ENCODE results near the gene TLE4.

TLE4 gene

DNA sequence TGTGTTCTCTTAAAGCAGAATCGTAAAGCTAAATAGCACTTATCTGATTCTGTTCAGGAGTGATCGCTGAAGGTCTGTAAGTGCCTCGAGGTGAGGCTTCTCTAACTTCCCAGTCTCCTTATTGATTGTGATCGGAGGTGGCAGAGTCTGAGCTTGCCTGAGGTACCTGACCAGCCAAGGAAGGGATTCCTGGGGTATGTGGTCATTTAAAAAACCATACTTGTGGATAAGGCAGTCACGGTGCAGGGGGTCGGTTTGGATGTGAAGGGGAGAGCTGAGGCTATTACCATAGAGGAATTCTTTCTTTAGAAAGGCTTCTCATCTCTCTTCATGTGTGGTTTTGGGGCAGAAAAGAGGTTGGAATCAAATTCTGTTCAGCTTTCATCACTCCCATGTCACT, 193.7 kb downstream of the TLE4 start:
- TF ChIP-seq, protein P1, sequence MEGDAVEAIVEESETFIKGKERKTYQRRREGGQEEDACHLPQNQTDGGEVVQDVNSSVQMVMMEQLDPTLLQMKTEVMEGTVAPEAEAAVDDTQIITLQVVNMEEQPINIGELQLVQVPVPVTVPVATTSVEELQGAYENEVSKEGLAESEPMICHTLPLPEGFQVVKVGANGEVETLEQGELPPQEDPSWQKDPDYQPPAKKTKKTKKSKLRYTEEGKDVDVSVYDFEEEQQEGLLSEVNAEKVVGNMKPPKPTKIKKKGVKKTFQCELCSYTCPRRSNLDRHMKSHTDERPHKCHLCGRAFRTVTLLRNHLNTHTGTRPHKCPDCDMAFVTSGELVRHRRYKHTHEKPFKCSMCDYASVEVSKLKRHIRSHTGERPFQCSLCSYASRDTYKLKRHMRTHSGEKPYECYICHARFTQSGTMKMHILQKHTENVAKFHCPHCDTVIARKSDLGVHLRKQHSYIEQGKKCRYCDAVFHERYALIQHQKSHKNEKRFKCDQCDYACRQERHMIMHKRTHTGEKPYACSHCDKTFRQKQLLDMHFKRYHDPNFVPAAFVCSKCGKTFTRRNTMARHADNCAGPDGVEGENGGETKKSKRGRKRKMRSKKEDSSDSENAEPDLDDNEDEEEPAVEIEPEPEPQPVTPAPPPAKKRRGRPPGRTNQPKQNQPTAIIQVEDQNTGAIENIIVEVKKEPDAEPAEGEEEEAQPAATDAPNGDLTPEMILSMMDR (IDR thresholded peaks at IDR 0.05; ENCODE audit: insufficient read depth, low read depth, low read length, missing control alignments): no peak
- DNase-seq (ENCODE audit: low read depth): no peak
- H3K4me3 ChIP-seq (ENCODE audit: low read depth, low read length): no peak overlapping the region

DNA sequence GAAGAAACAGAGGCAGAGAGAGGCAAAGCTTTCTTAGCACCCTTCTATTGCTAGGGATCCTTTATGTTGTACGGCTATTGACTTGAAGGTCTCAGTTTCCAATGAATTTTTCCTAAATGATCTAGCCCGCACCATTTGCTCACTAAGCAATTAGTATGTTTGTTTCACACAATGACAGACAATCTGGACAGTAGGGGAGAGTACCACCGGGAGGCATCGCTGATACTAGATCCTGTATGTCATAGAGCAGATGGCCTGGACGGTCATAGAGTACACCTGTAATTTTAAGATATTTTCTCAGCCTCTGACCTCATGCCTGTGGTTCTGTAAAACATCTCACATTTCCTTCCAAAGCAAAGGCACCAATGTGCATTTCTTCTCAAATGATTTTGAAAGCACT, 194.3 kb downstream of the TLE4 start:
- DNase-seq (ENCODE audit: low read depth): no peak
- no peak overlapping the region for H3K4me3 ChIP-seq (ENCODE audit: low read depth, low read length)
- TF ChIP-seq, protein P1 (IDR thresholded peaks at IDR 0.05; ENCODE audit: insufficient read depth, low read depth, low read length, missing control alignments): no peak

DNA sequence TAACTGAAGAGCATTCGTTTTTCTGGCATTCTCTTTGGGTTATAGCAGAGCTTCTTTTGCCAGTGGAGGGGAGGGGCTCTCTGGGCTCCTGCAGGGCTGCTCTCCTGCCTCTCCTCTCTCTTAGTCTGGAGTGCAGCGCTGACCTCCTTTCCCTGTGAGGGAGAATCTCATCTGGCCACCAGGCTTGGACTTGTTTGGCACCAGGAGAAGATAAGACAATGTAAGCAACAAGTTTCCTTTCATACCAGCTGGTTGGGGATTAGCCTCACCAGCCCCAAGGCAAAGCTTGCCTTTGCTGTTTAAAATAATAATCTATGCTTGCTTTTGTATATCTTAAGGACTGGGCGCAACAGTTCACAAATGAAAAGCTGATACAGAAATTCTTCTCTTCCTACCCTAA, 196.4 kb downstream of the TLE4 start:
- no peak for DNase-seq (ENCODE audit: low read depth)
- TF ChIP-seq, protein P1 (IDR thresholded peaks at IDR 0.05; ENCODE audit: insufficient read depth, low read depth, low read length, missing control alignments): no peak
- no peak overlapping the region for H3K4me3 ChIP-seq (ENCODE audit: low read depth, low read length)

DNA sequence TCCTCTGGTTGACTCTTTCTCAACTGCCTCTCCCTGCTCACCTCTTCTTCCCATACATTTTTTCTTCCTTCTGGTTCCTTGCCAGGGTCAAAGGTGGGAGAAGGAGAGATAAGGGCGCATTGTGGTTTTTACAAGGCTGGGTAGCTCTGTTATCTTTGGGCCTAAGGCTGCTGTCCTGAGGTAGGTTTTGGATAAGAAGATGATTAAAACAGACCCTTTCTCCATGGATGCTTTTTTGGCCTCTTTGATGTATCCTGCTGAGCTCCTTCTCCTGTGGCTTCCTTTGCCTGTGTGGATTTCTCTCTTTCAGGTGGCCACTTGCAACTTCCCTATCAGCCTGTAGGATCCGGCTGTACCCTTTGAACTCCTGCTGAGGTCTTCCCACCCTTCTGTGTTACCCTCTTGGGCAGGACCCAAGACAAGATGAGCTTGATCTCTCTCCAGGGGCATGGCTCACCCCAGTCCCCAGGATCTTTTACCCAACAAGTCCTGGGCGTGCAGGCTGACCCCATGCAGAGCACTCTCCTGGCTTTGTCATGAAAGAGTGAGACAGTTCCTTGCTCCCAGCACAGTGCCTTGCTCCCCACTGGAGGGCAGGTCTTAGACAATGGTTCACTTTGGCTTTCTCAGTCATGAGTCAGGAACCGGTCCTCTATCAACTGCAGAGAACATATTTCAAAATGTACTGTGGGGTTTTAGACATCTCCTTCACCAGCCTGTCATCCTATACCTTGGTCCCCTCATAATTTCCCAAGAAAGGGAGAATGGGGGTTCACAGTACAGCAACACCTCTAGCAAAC, 197.9 kb downstream of the TLE4 start:
- no peak overlapping the region for H3K4me3 ChIP-seq (ENCODE audit: low read depth, low read length)
- TF ChIP-seq, protein P1 (IDR thresholded peaks at IDR 0.05; ENCODE audit: insufficient read depth, low read depth, low read length, missing control alignments): no peak
- DNase-seq (ENCODE audit: low read depth): no peak

DNA sequence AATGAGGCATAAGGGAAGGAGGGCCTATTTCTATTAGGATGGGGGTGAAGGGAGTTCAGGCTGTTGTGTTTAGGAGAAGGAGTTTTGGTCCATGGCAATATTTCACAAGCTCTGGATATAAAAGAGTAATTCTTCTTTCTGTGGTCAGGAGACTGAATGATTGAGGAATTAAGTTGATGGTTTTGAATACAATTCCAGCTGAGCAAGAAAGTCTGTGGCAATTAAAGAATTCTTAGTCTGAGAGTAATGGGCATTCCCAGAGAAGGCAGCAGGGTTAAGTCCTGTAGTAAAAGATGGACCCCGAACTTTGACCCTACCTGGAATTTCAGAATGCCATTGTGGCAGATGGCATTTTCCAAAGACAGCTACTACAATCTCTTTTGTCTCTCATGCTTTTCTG, 202.6 kb downstream of the TLE4 start:
- H3K4me3 ChIP-seq (ENCODE audit: low read depth, low read length): no peak overlapping the region
- TF ChIP-seq, protein P1 (IDR thresholded peaks at IDR 0.05; ENCODE audit: insufficient read depth, low read depth, low read length, missing control alignments): no peak
- no peak for DNase-seq (ENCODE audit: low read depth)
